Fibroblast of lung (primary cell): ENCODE results near the gene PAPOLB. TPM values are rescaled to one million over a fixed set of nuclear protein-coding genes. Genes with fewer than 3 reads are reported as not detected.

Experiments
- DNase-seq, 2 donors: peaks; one replicate each; pipeline versions ENCODE4 v3.0.0 to v3.0.0-alpha.2; 2010; ENCODE audit warnings: low read depth in 2 of 2
- H2AFZ ChIP-seq: 2 replicates; pipeline ENCODE4 v1.5.1; 2012; ENCODE audit warnings: low read length, control low read depth, inconsistent platforms
- H3K27ac ChIP-seq: 2 replicates; pipeline ENCODE4 v1.5.1; 2011; ENCODE audit warnings: low read length, control low read depth; ENCODE audit not compliant: insufficient read depth
- H3K27me3 ChIP-seq: 2 replicates; pipeline ENCODE4 v1.5.1; 2011; ENCODE audit warnings: mild to moderate bottlenecking, low read length; ENCODE audit not compliant: control insufficient read depth, insufficient read depth
- H3K36me3 ChIP-seq: 2 replicates; pipeline ENCODE4 v1.5.1; 2011; ENCODE audit warnings: low read length; ENCODE audit not compliant: control insufficient read depth, insufficient read depth
- H3K4me1 ChIP-seq: 2 replicates; pipeline ENCODE4 v1.5.1; 2011; ENCODE audit warnings: low read length; ENCODE audit not compliant: control insufficient read depth, insufficient read depth; ENCODE audit errors: extremely low read depth
- H3K4me2 ChIP-seq: 2 replicates; pipeline ENCODE4 v1.5.1; 2011; ENCODE audit warnings: low read length, control low read depth; ENCODE audit not compliant: insufficient read depth; ENCODE audit errors: extremely low read depth
- H3K4me3 ChIP-seq, 4 experiments: fragments of 200-600 bp in 1 of 4; sonication (generic) in 1 of 4; replicated peaks in 1 of 4; 2 replicates each; pipeline ENCODE4 v1.5.1; 2011 to 2016; ENCODE audit warnings: low read length in 4 of 4, low read depth in 3 of 4, mild to moderate bottlenecking in 3 of 4, control low read depth in 2 of 4, inconsistent platforms in 1 of 4, mixed read lengths in 1 of 4; ENCODE audit not compliant: insufficient read depth in 1 of 4; ENCODE audit errors: control extremely low read depth in 1 of 4
- H3K79me2 ChIP-seq: 2 replicates; pipeline ENCODE4 v1.5.1; 2012; ENCODE audit warnings: mild to moderate bottlenecking, low read length, inconsistent platforms; ENCODE audit not compliant: control insufficient read depth, insufficient read depth
- H3K9ac ChIP-seq: 2 replicates; pipeline ENCODE4 v1.5.1; 2011; ENCODE audit warnings: mild to moderate bottlenecking, low read length, control low read depth; ENCODE audit not compliant: insufficient read depth
- H3K9me3 ChIP-seq: 2 replicates; pipeline ENCODE4 v1.5.1; 2012; ENCODE audit warnings: low read depth, low read length; ENCODE audit not compliant: control insufficient read depth, insufficient read depth
- H4K20me1 ChIP-seq: 2 replicates; pipeline ENCODE4 v1.5.1; 2011; ENCODE audit warnings: low read length; ENCODE audit not compliant: control insufficient read depth, insufficient read depth; ENCODE audit errors: extremely low read depth
- EZH2 ChIP-seq: IDR thresholded peaks from 2 replicates; pipeline ENCODE4 v1.5.1; 2012; ENCODE audit warnings: low read length, control low read depth, mild to moderate bottlenecking; ENCODE audit errors: missing control alignments
- polyA plus RNA-seq, 2 donors: library from polyadenylated mRNA; depleted of rRNA in 1 of 2; stranded (reverse) in 1 of 2; unstranded in 1 of 2; fragments of >200 nt; gene quantifications; 2 replicates each; pipeline ENCODE4 v1.2.1, GENCODE V29; 2011 to 2012; ENCODE audit warnings: missing spikeins in 1 of 2
- total RNA-seq: library from RNA; depleted of rRNA; stranded (reverse); fragments of >200 nt; gene quantifications from 2 replicates; pipeline ENCODE4 v1.2.1, GENCODE V29; 2014
- TF ChIP-seq, protein P1 (sequence below), 2 donors: IDR thresholded peaks in 1 of 2; conservative IDR thresholded peaks in 1 of 2; 1 replicate in 1 of 2; 2 replicates in 1 of 2; pipeline ENCODE4 v1.5.1; 2011 to 2012; ENCODE audit warnings: low read length in 2 of 2, control low read depth in 1 of 2, inconsistent platforms in 1 of 2, low read depth in 1 of 2, mild to moderate bottlenecking in 1 of 2

The PAPOLB gene
- total and polyA plus RNA-seq, 2 donors (not counting 1 experiment from before 2014, with no cell fraction given) = under 0.01 to 0.02 TPM

DNA sequence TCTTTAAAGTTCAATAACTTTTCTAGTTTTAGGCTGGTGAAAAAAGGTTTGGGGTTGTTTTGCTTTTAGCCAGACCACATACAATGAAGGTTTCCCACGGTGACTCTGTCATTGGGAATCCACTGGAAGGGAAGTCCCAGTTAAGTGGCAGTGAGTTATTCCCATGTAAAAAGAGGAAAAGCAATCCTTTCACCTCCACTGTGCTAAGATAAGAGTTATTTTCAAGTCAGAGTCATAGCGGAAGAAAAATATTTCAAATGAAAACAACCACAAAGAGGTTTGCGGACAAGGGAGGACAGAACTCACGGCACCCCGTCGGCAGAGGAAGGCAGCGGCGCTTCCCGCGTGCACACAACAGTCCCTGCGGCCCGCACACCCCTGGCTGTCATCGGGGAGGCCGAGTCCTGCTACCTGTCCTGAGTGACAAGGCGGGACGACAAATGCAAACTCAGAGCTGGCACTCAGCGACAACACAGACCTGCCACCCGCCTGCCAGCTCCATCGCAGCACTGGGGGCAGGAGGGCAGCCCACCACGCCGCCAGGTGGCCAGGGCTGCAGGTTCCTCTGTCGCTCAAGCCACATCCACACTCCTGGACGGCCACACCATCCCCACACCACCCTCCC lies 9.3 kb upstream of the PAPOLB start:
- no peaks in the 10 kb centered on the region for H3K4me1 ChIP-seq

DNA sequence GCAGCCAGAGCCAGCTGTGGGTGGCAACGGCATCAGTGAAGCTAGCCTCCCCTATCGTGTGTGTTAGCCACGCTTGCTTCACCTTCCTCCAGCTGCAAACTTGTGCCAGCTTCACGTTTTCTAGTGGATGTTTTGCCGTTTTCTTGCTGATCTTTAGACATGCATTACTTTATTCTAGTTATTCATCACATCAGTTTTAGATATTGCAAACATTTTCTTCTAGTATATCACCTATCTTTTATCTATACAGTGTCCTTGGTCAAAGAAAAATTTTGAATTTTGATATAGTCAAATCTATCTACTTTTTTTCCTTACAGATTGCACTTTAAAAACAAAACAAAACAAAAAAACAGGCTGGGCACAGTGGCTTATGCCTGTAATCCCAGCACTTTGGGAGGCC lies 6.7 kb upstream of the PAPOLB start:
- H3K4me2 ChIP-seq = no peak overlapping the region
- TF ChIP-seq EZH2 = no peak
- TF ChIP-seq, protein P1, sequence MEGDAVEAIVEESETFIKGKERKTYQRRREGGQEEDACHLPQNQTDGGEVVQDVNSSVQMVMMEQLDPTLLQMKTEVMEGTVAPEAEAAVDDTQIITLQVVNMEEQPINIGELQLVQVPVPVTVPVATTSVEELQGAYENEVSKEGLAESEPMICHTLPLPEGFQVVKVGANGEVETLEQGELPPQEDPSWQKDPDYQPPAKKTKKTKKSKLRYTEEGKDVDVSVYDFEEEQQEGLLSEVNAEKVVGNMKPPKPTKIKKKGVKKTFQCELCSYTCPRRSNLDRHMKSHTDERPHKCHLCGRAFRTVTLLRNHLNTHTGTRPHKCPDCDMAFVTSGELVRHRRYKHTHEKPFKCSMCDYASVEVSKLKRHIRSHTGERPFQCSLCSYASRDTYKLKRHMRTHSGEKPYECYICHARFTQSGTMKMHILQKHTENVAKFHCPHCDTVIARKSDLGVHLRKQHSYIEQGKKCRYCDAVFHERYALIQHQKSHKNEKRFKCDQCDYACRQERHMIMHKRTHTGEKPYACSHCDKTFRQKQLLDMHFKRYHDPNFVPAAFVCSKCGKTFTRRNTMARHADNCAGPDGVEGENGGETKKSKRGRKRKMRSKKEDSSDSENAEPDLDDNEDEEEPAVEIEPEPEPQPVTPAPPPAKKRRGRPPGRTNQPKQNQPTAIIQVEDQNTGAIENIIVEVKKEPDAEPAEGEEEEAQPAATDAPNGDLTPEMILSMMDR (conservative IDR thresholded peaks at IDR 0.05 in 1 of 2, IDR thresholded peaks at IDR 0.05 in 1 of 2; ENCODE audit: low read depth in 1 of 2, low read length in 2 of 2) = no peak
- no peaks in the 10 kb centered on the region for H3K27me3 ChIP-seq
- H3K4me1 ChIP-seq = no peaks in the 10 kb centered on the region
- no peak overlapping the region for H3K27ac ChIP-seq
- H3K4me3 ChIP-seq = no peak overlapping the region
- no peaks in the 10 kb centered on the region for H4K20me1 ChIP-seq
- no peak overlapping the region for H2AFZ ChIP-seq
- H3K79me2 ChIP-seq = no peaks in the 10 kb centered on the region
- H3K36me3 ChIP-seq = no peaks in the 10 kb centered on the region
- no peak for DNase-seq
- no peaks in the 10 kb centered on the region for H3K9me3 ChIP-seq
- no peak overlapping the region for H3K9ac ChIP-seq

More for the DNA sequence above, 9.3 kb upstream of the PAPOLB start:
- Histone ChIP-seq H3K27ac (no peak overlapping the region), H4K20me1 (no peaks in the 10 kb centered on the region), H3K4me3 (no peak overlapping the region), H3K36me3 (no peaks in the 10 kb centered on the region), H3K4me2 (no peak overlapping the region), H3K79me2 (no peaks in the 10 kb centered on the region), H3K9me3 (no peaks in the 10 kb centered on the region), H3K9ac (no peak overlapping the region), H3K27me3 (no peaks in the 10 kb centered on the region), H2AFZ (no peak overlapping the region)
- peak in 1 of 2 donors; percentile 4 for DNase-seq
- no peak for TF ChIP-seq EZH2
- TF ChIP-seq, protein P1 (conservative IDR thresholded peaks at IDR 0.05 in 1 of 2, IDR thresholded peaks at IDR 0.05 in 1 of 2; ENCODE audit: low read depth in 1 of 2, low read length in 2 of 2) = no peak

- DNase-seq = no peak
- H3K4me2 ChIP-seq = no peak overlapping the region
These were observed 5.0 kb upstream of the PAPOLB start for GRCh38 chr7:4866528-4867496.

More at GRCh38 chr7:4866528-4867496, 5.0 kb upstream of the PAPOLB start:
- Histone ChIP-seq H2AFZ (no peak overlapping the region), H3K27ac (no peak overlapping the region), H3K9me3 (no peaks in the 10 kb centered on the region), H3K27me3 (no peaks in the 10 kb centered on the region), H3K36me3 (no peaks in the 10 kb centered on the region), H4K20me1 (no peaks in the 10 kb centered on the region), H3K4me3 (no peak overlapping the region), H3K4me1 (no peaks in the 10 kb centered on the region), H3K9ac (no peak overlapping the region), H3K79me2 (no peaks in the 10 kb centered on the region)
- no peak for TF ChIP-seq EZH2
- TF ChIP-seq, protein P1 (conservative IDR thresholded peaks at IDR 0.05 in 1 of 2, IDR thresholded peaks at IDR 0.05 in 1 of 2; ENCODE audit: low read depth in 1 of 2, low read length in 2 of 2) = no peak
